K562 (cell line): ENCODE results near the gene GCK. TPM values are rescaled to one million over a fixed set of nuclear protein-coding genes. Genes with fewer than 3 reads are reported as not detected.

Experiments used
- ARID4B ChIP-seq: sonication (generic); formaldehyde crosslinking; IDR thresholded peaks from 2 replicates; pipeline ENCODE4 v1.8.0; 2022; ENCODE audit warnings: mild to moderate bottlenecking, missing genetic modification reagents
- CREM ChIP-seq: IDR thresholded peaks from 2 replicates; pipeline ENCODE4 v1.6.1; 2014; ENCODE audit warnings: antibody characterized with exemption, low read depth
- DDX20 ChIP-seq: fragments of 450-650 bp; IDR thresholded peaks from 2 replicates; pipeline ENCODE4 v1.6.1; 2016; ENCODE audit warnings: missing genetic modification characterization, low read depth, mild to moderate bottlenecking, missing compliant biosample characterization, moderate library complexity
- HCFC1 ChIP-seq: IDR thresholded peaks from 2 replicates; pipeline ENCODE4 v1.6.1; 2012; ENCODE audit warnings: low read depth, low read length, improper control_type of control experiment
- ILF3 ChIP-seq: fragments of 450-650 bp; IDR thresholded peaks from 2 replicates; pipeline ENCODE4 v1.6.1; 2018; ENCODE audit warnings: antibody characterized with exemption, mild to moderate bottlenecking, moderate library complexity, borderline replicate concordance
- KLF1 ChIP-seq: fragments of 450-650 bp; IDR thresholded peaks from 2 replicates; pipeline ENCODE4 v1.6.1; 2016; ENCODE audit warnings: missing genetic modification characterization, missing compliant biosample characterization
- MCM3 ChIP-seq: fragments of 450-650 bp; IDR thresholded peaks from 2 replicates; pipeline ENCODE4 v1.6.1; 2016
- MXD1 ChIP-seq: fragments of 250-450 bp; sonication (Bioruptor Pico); IDR thresholded peaks from 2 replicates; pipeline ENCODE4 v1.8.0; 2021; ENCODE audit warnings: borderline replicate concordance, mild to moderate bottlenecking, moderate library complexity; ENCODE audit not compliant: poor library complexity, severe bottlenecking
- MYC ChIP-seq, 2 experiments: fragments of 250-450 bp in 1 of 2; sonication (Bioruptor Pico) in 1 of 2; IDR thresholded peaks; 2 replicates each; pipeline versions ENCODE4 v1.5.1 to v1.6.1; 2012 to 2021; ENCODE audit warnings: low read depth in 2 of 2, borderline replicate concordance in 1 of 2, improper control_type of control experiment in 1 of 2, low read length in 1 of 2, mild to moderate bottlenecking in 1 of 2, moderate library complexity in 1 of 2
- NKRF ChIP-seq: fragments of 450-650 bp; IDR thresholded peaks from 2 replicates; pipeline ENCODE4 v1.6.1; 2016; ENCODE audit warnings: borderline replicate concordance
- PHF20 ChIP-seq: fragments of 450-650 bp; IDR thresholded peaks from 2 replicates; pipeline ENCODE4 v1.6.1; 2018; ENCODE audit not compliant: partially characterized antibody
- POLR2AphosphoS2 ChIP-seq: IDR thresholded peaks from 2 replicates; pipeline ENCODE4 v1.6.1; 2012; ENCODE audit warnings: low read length, improper control_type of control experiment
- RBM22 ChIP-seq: fragments of 200-400 bp; formaldehyde crosslinking; IDR thresholded peaks from 2 replicates; pipeline ENCODE4 v1.6.1; 2018; ENCODE audit warnings: low read length, low read depth; ENCODE audit not compliant: poor library complexity, severe bottlenecking
- RBM39 ChIP-seq: fragments of 200-400 bp; formaldehyde crosslinking; optimal IDR thresholded peaks from 2 replicates; pipeline ENCODE3; 2018; ENCODE audit warnings: low read depth, low read length
- TEAD2 ChIP-seq: fragments of 450-650 bp; IDR thresholded peaks from 2 replicates; pipeline ENCODE4 v1.6.1; 2016; ENCODE audit warnings: missing genetic modification characterization, control low read depth, missing compliant biosample characterization
- THAP7 ChIP-seq: fragments of 250-450 bp; sonication (Bioruptor Pico); IDR thresholded peaks from 2 replicates; pipeline ENCODE4 v1.5.0; 2021
- USF1 ChIP-seq: sonication (generic); formaldehyde crosslinking; IDR thresholded peaks from 2 replicates; pipeline ENCODE4 v1.9.0; 2022; ENCODE audit warnings: mild to moderate bottlenecking, missing genetic modification reagents
- WHSC1 ChIP-seq: IDR thresholded peaks from one replicate; pipeline ENCODE4 v1.6.1; 2012; ENCODE audit warnings: low read length, control low read depth, inconsistent platforms
- ZNF316 ChIP-seq: fragments of 450-650 bp; IDR thresholded peaks from 2 replicates; pipeline ENCODE4 v1.6.1; 2016
- ZNF584 ChIP-seq: fragments of 200-800 bp; sonication (Bioruptor generic); IDR thresholded peaks from 2 replicates; pipeline ENCODE4 v1.6.1; 2016; ENCODE audit warnings: low read depth, mild to moderate bottlenecking, missing genetic modification characterization, missing compliant biosample characterization
- polyA plus RNA-seq, 8 experiments: library from polyadenylated mRNA; depleted of rRNA in 4 of 8; stranded (reverse) in 5 of 8; unstranded in 3 of 8; fragments of >200 nt; fragmentation: Nextera tagmentation in 2 of 8; fragmentation: Illumina TruSeq in 1 of 8; extraction: Ambion mirVana in 2 of 8; extraction: Trizol in 1 of 8; gene quantifications; 2 replicates each; pipeline versions ENCODE4 v1.2.1 to v1.2.3, GENCODE V29; 2011 to 2014; ENCODE audit warnings: inconsistent platforms in 1 of 8, missing spikeins in 1 of 8
- total RNA-seq, 7 experiments: library from RNA; depleted of rRNA in 6 of 7; stranded (reverse); fragments of >200 nt in 6 of 7; fragmentation: Illumina TruSeq in 2 of 7; extraction: Trizol in 2 of 7; gene quantifications; 2 replicates each; pipeline versions ENCODE4 v1.2.1 to v1.2.3, GENCODE V29; 2011 to 2021; ENCODE audit warnings: low replicate concordance in 1 of 7

Gene GCK
- total and polyA plus RNA-seq, 9 of the 15 experiments (the other 6 are each of a cell fraction or from before 2014, with no cell fraction given): 0.11 to 0.55 (median 0.16) TPM; not detected in 3

GRCh38 chr7:44200699-44201461 lies 11.6 kb upstream of the GCK start, which contains the start of gene YKT6 (continued):
- TF ChIP-seq ARID4B (CRISPR knock-in tag): peak; percentile 86
- no peak for TF ChIP-seq MCM3
- TF ChIP-seq TEAD2 (tag): no peak
- TF ChIP-seq DDX20: no peak
- no peak for TF ChIP-seq ZNF584
- TF ChIP-seq ILF3: no peak
- TF ChIP-seq MYC (IDR thresholded peaks at IDR 0.05; ENCODE audit: low read depth, low read length): peak; percentile 94
- no peak for TF ChIP-seq MYC (CRISPR knock-in tag; IDR thresholded peaks at IDR 0.05; ENCODE audit: borderline replicate concordance, low read depth)
- peak; percentile 91 for TF ChIP-seq PHF20
- TF ChIP-seq RBM39: no peak
- peak; percentile 82 for TF ChIP-seq CREM
- TF ChIP-seq MXD1 (CRISPR knock-in tag): no peak
- TF ChIP-seq RBM22: no peak
- no peak for TF ChIP-seq WHSC1
- TF ChIP-seq POLR2AphosphoS2: no peak
- no peak for TF ChIP-seq KLF1 (tag)
- TF ChIP-seq ZNF316: peak; percentile 76
- TF ChIP-seq USF1 (CRISPR knock-in tag): no peak
- peak; percentile 82 for TF ChIP-seq HCFC1
- no peak for TF ChIP-seq THAP7 (CRISPR knock-in tag)
- no peak; the same call in 1 of the 2 replicates for TF ChIP-seq NKRF
